ENCODE measurements around the gene SEPTIN1.

SEPTIN1 gene

DNA sequence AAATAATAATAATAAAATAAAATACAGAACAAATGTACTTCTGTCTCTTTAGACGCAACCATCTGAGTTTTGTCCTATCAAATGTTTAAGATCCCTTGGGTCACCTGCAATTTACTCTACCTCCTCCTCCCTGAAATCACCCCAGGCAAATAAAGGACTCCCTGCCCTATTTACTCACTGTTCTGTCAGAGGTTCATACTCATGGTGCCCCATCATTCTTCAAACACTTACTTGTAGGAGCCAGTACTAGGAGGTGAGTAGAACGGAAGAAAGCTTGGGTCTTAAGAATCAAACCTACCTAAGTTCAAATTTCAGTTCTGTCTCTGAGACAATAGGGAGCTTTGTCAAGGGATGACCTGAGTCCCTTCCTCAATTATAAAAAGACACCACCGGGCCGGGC lies 15.8 kb downstream of the SEPTIN1 start:
- Histone ChIP-seq H3K27ac (peak overlapping the region in 1 of 21 experiments; percentile 51), H3K4me3 (no peak overlapping the region)

GRCh38 chr16:30365200-30365599 lies 17.2 kb downstream of the SEPTIN1 start:
- peak overlapping the region in 1 of 21 experiments; percentile 28 for H3K27ac ChIP-seq
- H3K4me3 ChIP-seq, result no peak overlapping the region

DNA sequence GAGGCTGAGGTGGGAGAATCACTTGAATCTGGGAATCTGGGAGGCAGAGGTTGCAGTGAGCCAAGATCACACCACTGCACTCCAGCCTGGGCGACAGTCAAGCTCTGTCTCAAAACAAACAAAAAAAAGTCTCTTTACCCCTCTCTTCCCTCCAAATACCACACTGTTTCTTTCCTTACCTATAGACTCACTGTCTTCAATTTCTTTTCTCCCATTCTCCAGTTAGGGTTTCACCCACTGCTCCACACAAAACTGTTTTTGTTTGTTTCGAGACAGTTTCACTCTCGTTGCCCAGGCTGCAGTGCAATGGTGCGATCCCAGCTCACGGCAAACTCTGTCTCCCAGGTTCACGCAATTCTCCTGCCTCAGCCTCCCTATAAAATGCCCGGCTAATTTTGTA lies 21.2 kb downstream of the SEPTIN1 start:
- Histone ChIP-seq H3K27ac (no peak overlapping the region), H3K4me3 (no peak overlapping the region)

DNA sequence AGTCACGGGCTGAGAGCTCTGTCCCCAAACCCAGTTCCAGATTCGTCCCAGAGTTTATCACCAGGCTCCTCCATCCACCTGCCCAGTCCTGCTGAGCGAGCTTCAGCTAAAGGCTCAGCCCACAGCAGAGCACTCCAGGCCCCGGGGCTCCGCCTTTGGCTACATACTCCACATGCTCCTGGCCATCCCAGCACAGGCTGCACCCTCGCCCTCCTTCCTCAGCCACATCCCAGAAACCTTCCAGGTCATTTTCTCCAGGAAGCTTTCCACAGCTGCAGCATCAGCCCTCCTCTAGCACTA lies 22.5 kb downstream of the SEPTIN1 start:
- Histone ChIP-seq H3K27ac (peak overlapping the region in 1 of 21 experiments; percentile 50), H3K4me3 (no peak overlapping the region)

DNA sequence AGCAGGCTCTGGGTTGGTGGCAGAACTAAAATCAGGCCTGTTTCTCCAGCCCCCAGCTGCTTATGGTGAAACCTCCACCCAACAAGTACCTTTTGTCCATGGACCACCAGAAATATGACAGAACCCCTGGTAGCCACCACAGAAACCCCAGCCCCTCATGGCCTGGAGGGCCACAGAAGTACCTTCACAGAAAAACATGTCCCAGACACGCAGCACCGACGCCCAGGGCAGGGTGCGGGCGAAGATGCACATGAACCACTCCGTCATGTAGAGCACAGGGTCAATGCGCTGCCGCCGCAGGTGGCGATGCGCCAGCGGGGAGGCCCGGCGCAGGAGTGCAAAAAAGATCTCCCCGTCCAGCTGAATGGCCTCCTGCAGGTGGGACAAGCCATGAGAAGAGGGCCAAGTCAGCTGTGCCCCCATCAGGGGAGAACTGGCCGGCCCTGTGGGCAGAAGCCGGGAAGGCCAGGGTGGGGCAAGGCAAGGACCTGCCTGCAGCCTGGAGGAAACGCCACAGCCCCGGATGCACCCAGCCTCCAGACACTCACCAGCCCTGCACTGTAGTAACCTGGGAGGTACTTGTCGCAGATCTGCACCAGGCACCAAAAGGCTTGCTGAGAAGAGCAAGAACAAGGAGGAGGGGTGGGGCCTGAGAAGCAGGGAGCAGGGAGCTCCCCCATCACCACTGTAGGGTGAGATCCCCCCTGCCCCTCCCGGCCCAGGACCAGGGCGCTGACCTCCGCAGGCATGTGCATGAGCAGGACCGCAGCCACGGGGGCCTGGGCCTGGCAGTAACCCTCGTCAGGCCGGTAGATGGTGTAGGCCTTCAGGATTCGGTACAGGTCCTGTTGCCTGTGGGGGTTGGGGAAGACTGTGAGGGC lies 23.1 kb downstream of the SEPTIN1 start:
- H3K27ac ChIP-seq, result peak overlapping the region in 1 of 21 experiments; percentile 50
- H3K4me3 ChIP-seq, result no peak overlapping the region

DNA sequence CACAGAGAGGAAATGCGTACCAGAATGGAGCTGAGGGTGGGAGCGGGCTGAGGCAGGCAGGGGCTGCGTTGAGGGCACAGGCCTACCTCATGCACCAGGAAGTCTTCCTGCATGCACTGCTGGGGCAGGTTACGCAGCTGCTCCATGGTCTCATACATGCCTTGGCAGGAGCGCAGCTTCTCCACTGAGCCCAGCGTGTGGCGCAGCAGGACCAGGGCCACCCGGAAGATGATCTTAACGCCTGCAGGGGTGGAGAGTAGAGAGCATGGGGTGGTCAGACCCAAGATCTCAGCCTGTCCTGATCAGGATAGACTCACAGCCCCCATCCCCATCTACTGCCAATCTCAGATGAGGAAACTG lies 23.8 kb downstream of the SEPTIN1 start:
- Histone ChIP-seq H3K4me3 (no peak overlapping the region), H3K27ac (no peak overlapping the region)

GRCh38 chr16:30357715-30358576 lies 24.4 kb downstream of the SEPTIN1 start:
- H3K4me3 ChIP-seq, result no peak overlapping the region
- H3K27ac ChIP-seq, result peak overlapping the region in 2 of 21 experiments; percentile 27 to 31

GRCh38 chr16:30357085-30357714 lies 25.2 kb downstream of the SEPTIN1 start:
- Histone ChIP-seq H3K27ac (peak overlapping the region in 4 of 21 experiments; percentile 27 to 97 (median 94)), H3K4me3 (no peak overlapping the region)

DNA sequence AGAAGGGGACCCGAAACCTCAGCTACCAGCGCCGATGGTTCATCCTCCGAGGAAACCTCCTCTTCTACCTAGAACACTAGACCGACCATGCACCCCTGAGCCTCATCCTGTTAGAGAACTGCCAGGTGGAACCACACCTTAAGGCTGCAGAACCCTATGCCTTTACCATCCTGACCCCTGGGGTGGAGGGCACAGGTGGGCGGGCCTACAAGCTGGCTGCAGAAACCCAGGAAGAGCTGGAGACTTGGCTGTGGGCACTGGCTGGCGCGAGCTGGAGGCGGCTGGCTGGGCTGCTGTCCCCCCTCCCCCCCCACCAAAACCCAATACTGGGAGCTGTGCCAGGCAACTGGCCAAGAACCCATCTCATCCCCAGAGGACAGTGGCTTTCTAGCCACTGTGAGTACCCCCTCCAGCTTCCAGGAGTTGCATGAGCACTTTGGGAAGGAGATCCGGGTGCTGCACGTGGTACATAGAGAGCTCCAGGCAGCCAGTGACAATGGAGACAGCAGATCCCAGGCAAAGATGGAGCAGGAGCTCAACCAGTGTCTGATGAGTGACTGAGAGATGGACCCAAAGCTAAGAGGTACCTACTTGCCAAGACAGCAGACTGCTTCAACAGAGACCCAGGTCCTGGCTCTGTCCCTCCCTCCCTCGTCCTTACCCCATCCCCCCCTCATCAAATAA lies 25.8 kb downstream of the SEPTIN1 start:
- Histone ChIP-seq H3K4me3 (peak overlapping the region in 2 of 7 experiments; percentile 77 to 97), H3K27ac (peak overlapping the region in 17 of 21 experiments; percentile 81 to 97 (median 94))

DNA sequence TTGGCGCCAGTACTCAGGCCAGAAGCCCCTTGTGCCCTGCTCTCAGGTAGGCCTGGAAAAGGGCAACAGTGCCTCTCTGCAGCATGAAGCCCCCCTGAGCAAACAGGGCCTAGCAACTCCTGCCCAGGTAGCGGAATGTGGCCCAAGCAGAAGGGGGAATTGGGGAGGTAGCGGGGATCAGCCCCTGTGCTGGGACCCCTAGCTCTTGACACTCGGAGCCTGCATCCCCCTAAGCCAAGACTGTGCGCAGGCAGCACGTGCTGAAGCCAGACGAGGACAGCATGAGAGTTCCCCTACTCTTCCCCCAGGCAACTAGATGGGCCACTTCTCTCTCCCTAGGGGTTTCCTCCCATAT lies 26.4 kb downstream of the SEPTIN1 start:
- Histone ChIP-seq H3K27ac (peak overlapping the region; percentile 68 to 97 (median 94)), H3K4me3 (peak overlapping the region; percentile 68 to 97 (median 77))

DNA sequence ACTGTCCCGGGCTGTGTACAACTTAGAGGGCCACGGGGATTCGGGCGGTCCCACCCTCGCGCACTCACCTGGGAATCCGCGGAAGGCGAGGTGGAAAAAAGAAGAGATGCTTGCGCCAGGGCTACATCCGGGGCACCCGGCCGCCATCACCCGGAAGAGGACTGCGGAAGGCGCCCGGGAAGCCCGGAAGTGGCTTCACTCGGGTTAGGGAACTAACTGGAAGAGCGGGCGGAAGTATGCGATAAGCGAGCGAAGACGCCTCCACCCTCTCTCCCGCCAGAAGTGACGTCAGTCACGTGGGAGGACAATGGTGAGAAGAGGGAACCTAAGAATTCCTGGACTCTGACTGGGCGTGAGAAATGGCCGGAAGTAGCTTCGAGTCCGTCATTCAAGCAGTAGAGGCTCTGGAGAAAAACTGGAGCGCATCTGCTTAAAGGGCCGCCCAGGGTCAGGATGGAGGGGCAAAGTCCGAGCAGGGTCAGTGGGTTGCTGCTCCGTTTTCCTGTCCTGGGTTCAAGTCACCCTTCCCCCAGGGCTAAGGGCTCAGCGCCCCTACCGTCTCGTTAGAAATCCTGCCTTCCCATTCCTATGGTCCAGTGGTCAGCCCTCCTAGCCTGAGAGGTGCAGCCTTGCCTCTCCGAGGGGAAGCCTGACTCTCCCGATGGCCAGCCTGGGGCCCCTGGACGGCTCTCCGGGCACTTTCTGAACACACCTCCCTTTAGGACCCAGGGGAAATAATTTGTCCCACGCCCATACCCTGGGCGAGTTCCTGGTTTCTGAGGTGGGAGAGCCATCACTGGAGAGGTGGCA lies 27.0 kb downstream of the SEPTIN1 start, which contains the start of gene CD2BP2:
Gene CD2BP2, minus strand, starts transcription at position 165 of the 810 bp plus-strand sequence. CDS start 627 bp downstream, outside the sequence.
- H3K27ac ChIP-seq, result peak within 1 kb of the TSS; percentile 68 to 97 (median 94)
- peak within 1 kb of the TSS; percentile 68 to 97 (median 77) for H3K4me3 ChIP-seq

- Histone ChIP-seq H3K4me3 (peak overlapping the region; percentile 68 to 97 (median 77)), H3K27ac (peak overlapping the region; percentile 16 to 97 (median 94))
Observed at GRCh38 chr16:30354423-30355143, 27.8 kb downstream of the SEPTIN1 start.

GRCh38 chr16:30353438-30354129 lies 28.8 kb downstream of the SEPTIN1 start:
- H3K4me3 ChIP-seq, result peak overlapping the region in 2 of 7 experiments; percentile 70 to 92
- H3K27ac ChIP-seq, result peak overlapping the region in 10 of 21 experiments; percentile 3 to 97 (median 96)

- Histone ChIP-seq H3K4me3 (no peak overlapping the region), H3K27ac (peak overlapping the region in 8 of 21 experiments; percentile 3 to 96 (median 50))
Observed at GRCh38 chr16:30352488-30353401, 29.6 kb downstream of the SEPTIN1 start.

GRCh38 chr16:30351586-30352419 lies 30.6 kb downstream of the SEPTIN1 start:
- peak overlapping the region in 9 of 21 experiments; percentile 3 to 96 (median 43) for H3K27ac ChIP-seq
- no peak overlapping the region for H3K4me3 ChIP-seq
